Measurements from ENCODE around the gene PITPNC1.

DNA sequence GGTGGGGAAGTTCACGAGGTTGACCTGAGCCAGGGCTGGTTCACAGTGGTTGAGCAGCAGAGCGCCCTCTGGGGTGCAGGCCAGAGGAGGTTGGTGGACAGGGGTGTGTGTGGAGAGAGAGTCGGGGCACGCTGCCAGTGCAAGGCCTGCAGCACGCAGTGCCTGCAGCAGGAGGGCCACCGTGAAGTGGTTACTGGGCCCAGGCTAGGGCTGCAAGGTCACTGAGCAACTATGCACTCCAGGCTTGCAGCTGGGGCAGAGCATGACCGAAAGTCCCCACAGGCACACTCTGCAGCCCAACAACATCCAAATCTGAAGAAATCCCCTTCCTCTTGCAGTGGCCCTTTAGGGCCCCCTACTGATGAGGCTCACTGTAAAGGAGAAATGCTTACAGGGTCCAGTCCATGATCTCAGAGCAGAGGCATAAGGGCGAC, 251.5 kb downstream of the PITPNC1 start:
- TF ChIP-seq CTCF (IDR thresholded peaks at IDR 0.05) (no peak), POLR2A (IDR thresholded peaks at IDR 0.05) (no peak)

Data from esophagus squamous epithelium (tissue), 4 donors.